AG04450 (cell line): ENCODE data around the gene CEPT1. TPM values are rescaled to one million over a fixed set of nuclear protein-coding genes. Genes with fewer than 3 reads are reported as not detected.

Experiments
- CTCF ChIA-PET: fragments of 300-600, 350-600 bp; formaldehyde crosslinking; extraction: SDS; loops from one replicate; lab custom pipeline; 2022; ENCODE audit warnings: antibody characterized with exemption, inconsistent platforms; lab: Charles Lee
- POLR2A ChIA-PET: fragments of 350-600 bp; formaldehyde crosslinking; extraction: SDS; loops from one replicate; lab custom pipeline; 2021; ENCODE audit warnings: antibody characterized with exemption, inconsistent platforms; lab: Yijun Ruan, JAX
- DNase-seq: peaks from one replicate; pipeline ENCODE4 v3.0.0-alpha.2; 2011; ENCODE audit warnings: low read depth, low spot score
- H3K27ac ChIP-seq: one replicate; pipeline ENCODE4 v1.5.1; 2012; ENCODE audit warnings: low read depth, low read length, control low read depth
- H3K27me3 ChIP-seq: one replicate; pipeline ENCODE4 v1.6.0; 2012; ENCODE audit warnings: low read length; ENCODE audit not compliant: control insufficient read depth, insufficient read depth
- H3K4me3 ChIP-seq: 2 replicates; pipeline ENCODE4 v1.5.1; 2011; ENCODE audit warnings: mild to moderate bottlenecking, low read depth, low read length, control low read depth
- H3K9me3 ChIP-seq: 2 replicates; pipeline ENCODE4 v1.5.1; 2012; ENCODE audit warnings: low read length; ENCODE audit not compliant: control insufficient read depth, insufficient read depth
- polyA plus RNA-seq: library from polyadenylated mRNA; depleted of rRNA; stranded (reverse); fragments of >200 nt; gene quantifications from 2 replicates; pipeline ENCODE4 v1.2.3, GENCODE V29; 2011
- TF ChIP-seq, protein P1 (sequence below): IDR thresholded peaks from 2 replicates; pipeline ENCODE4 v1.5.1; 2011; ENCODE audit warnings: low read depth, low read length, control low read depth, inconsistent platforms

Gene CEPT1
- polyA plus RNA-seq, 1 experiment: 28.6 TPM

DNA sequence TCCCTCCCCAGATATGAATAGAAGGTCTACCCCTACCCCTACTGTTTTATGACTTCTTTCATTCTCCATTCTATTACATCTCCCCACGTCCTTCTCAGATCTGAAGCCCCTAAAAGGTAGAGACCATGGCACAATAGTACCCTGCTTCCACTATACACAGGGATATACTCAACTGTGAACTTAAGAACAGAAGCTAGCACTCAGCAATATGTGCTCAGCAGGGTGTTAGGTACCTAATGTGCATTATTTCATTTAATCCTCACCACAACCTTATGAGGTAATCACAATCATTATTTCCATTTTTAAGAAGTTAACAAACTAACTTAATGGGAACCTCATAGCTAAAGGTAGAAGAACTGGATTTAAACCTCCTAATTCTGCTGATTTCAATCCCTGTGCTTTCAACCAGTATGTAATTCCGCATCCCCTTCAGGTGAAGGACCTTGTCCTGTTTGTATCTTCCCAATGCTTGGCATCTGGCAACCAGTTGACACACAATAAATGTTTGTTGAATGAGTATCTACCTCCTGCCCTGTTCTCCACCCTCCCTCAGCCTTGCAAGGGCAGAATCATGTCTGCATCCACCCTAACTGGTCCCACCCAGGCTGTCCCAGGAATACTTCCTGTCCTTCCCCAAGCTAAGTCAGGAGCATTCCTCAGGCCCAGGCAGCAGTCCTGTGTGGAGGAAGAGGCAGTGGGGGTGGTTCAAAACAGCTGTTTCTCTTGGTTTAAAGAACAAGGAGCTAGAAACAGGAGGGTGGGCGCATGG lies 53.9 kb downstream of the CEPT1 start:
- no peak for DNase-seq
- TF ChIP-seq, protein P1, sequence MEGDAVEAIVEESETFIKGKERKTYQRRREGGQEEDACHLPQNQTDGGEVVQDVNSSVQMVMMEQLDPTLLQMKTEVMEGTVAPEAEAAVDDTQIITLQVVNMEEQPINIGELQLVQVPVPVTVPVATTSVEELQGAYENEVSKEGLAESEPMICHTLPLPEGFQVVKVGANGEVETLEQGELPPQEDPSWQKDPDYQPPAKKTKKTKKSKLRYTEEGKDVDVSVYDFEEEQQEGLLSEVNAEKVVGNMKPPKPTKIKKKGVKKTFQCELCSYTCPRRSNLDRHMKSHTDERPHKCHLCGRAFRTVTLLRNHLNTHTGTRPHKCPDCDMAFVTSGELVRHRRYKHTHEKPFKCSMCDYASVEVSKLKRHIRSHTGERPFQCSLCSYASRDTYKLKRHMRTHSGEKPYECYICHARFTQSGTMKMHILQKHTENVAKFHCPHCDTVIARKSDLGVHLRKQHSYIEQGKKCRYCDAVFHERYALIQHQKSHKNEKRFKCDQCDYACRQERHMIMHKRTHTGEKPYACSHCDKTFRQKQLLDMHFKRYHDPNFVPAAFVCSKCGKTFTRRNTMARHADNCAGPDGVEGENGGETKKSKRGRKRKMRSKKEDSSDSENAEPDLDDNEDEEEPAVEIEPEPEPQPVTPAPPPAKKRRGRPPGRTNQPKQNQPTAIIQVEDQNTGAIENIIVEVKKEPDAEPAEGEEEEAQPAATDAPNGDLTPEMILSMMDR: no peak
- H3K27me3 ChIP-seq: no peaks in the 10 kb centered on the region
- POLR2A ChIA-PET: no interaction called here
- H3K4me3 ChIP-seq: no peak overlapping the region
- no peak overlapping the region for H3K27ac ChIP-seq
- H3K9me3 ChIP-seq: no peaks in the 10 kb centered on the region
- CTCF ChIA-PET: interaction anchor here (1.1 to 1.6 kb wide), 2 partner anchors 11 to 29 kb away, joined by 4 to 5 read pairs; no protein-coding TSS in a partner anchor

DNA sequence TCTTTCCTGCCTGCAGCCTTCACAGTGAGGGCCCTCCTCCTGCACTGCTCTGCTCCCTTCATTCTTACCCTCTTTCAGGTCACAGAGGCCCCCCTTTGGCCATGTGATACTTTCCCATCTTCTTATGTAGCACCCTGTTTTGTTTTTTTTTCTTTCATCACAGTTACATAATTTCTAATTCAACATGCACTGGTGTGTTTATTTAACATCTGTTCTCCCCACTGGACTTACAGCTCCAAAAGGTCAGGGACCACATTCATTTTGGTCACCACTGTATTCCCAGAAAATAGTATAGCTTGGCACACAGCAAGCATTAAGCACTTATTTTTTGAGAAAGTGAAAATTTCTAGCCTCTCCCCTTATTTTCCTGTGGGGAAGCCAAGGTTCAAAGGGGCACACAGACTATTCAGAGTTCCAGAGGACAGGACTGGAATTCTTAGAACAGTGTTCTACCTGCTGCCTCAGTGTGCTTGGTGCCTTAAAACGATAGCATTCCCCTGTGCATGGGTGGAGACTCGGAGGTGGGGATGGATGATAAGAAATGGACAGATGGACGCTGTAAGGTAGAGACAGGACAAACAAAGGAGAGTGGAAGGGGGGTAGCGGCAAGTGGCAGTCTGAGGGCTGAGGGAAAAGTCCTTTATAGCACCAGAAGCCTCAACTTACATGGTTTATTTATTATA lies 55.1 kb downstream of the CEPT1 start:
- CTCF ChIA-PET: interaction anchor here (1.1 kb wide), 1 partner anchor 30 kb away, joined by 3 read pairs; no protein-coding TSS in a partner anchor
- no peak for DNase-seq

DNA sequence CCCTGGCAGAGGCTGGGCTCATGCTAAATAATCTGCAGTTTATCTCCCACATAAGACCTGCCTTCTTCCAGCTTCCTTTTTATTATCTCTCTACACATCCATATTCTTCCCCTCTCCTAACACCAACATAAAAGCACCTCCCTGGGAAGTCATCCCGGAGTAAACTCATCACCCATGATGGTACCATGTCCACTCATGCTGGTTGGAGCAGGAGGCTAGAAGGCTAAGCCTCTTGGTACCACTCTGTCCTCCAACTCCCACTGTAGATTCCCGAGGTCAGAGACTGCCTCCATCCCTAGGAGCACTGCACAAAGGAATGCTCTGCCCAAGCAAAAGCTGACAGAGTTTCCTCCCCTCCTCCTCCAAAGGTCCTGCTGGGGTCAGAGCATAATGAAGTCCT lies 56.2 kb downstream of the CEPT1 start:
- Histone ChIP-seq H3K27me3 (peaks cover 2% of the 10 kb centered on the region), H3K27ac (no peak overlapping the region), H3K9me3 (no peaks in the 10 kb centered on the region), H3K4me3 (no peak overlapping the region)
- TF ChIP-seq, protein P1: no peak
- ChIA-PET POLR2A (no interaction called here), CTCF (interaction anchor here (0.7 to 1.1 kb wide), 4 partner anchors 11 to 29 kb away, joined by 3 to 4 read pairs (median 3); no protein-coding TSS in a partner anchor)
- DNase-seq: no peak

More for the DNA sequence above, 55.1 kb downstream of the CEPT1 start:
- H3K4me3 ChIP-seq: no peak overlapping the region
- POLR2A ChIA-PET: no interaction called here
- no peak overlapping the region for H3K27ac ChIP-seq
- peaks cover 2% of the 10 kb centered on the region for H3K27me3 ChIP-seq
- no peaks in the 10 kb centered on the region for H3K9me3 ChIP-seq
- TF ChIP-seq, protein P1: no peak

DNA sequence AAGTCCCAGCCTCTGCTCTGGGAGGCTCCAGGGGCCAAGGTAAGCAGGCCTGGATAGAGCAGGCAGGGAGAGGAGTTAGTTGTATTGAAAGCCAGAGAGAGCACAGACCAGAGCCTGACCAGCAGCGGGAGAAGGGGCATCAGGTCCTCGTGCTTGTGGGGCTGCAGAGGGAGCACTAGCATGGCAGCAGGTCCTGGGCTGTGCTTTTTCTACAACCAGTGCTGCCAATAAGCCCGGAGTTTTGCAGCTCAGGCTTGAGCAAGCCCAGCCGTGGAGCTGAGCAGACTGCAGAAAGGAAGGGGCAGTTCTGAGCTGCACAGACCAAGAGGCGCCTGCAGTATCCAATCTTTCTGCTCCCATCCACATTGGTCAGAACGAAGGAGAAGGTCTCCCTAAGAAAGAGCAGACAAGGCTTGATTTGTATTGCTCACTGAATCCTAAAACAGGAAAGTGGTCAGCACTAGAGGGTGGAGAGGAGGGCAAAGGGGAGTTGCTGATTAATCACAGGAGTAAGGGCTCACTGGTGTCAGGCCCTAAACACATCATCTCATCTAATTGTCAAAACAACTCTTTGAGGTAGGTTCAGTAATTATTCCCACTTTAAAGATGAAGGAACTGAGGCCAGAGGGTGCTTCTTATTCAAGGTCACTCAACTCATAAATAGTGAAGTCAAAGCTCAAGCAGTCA lies 57.7 kb downstream of the CEPT1 start:
- Histone ChIP-seq H3K27me3 (peaks cover 6% of the 10 kb centered on the region), H3K27ac (no peak overlapping the region), H3K9me3 (no peaks in the 10 kb centered on the region), H3K4me3 (no peak overlapping the region)
- DNase-seq: no peak
- ChIA-PET POLR2A (no interaction called here), CTCF (interaction anchor here (0.6 to 1.8 kb wide), 6 partner anchors 11 to 691 kb away, joined by 3 to 9 read pairs (median 4); no protein-coding TSS in a partner anchor)
- TF ChIP-seq, protein P1: peak; percentile 60
